H1 (cell line): Measurements from ENCODE around the gene STXBP2. TPM values are rescaled to one million over a fixed set of nuclear protein-coding genes. Genes with fewer than 3 reads are reported as not detected.

Source experiments
- CTCF ChIA-PET: fragments of 300-600 bp; sonication (Branson Sonifier 250); formaldehyde crosslinking; loops from one replicate; lab custom pipeline; 2021; ENCODE audit not compliant: partially characterized antibody; lab: Charles Lee
- POLR2A ChIA-PET: fragments of 300-600 bp; sonication (Branson Sonifier 250); formaldehyde crosslinking; loops from one replicate; lab custom pipeline; 2021; ENCODE audit warnings: inconsistent platforms; ENCODE audit not compliant: partially characterized antibody; lab: Charles Lee
- DNase-seq, 2 experiments: peaks; one replicate each; pipeline versions ENCODE4 v3.0.0 to v3.0.0-alpha.2; 2010 to 2022; ENCODE audit warnings: low spot score in 2 of 2, low read depth in 1 of 2, mixed read lengths in 1 of 2
- FAIRE-seq: peaks from 2 replicates; lab custom pipeline; 2011; peaks lifted over from hg19 to GRCh38; lab: Jason Lieb, UNC
- H2AFZ ChIP-seq: 2 replicates; pipeline ENCODE4 v1.8.1; 2012; ENCODE audit warnings: low read length, inconsistent platforms
- H2AK5ac ChIP-seq: 2 replicates; pipeline ENCODE4 v1.6.1; 2013; ENCODE audit warnings: low read depth, low read length
- H2BK120ac ChIP-seq: replicated peaks from 2 replicates; pipeline ENCODE3; 2013; ENCODE audit warnings: low read depth, low read length, inconsistent platforms
- H2BK12ac ChIP-seq: 2 replicates; pipeline ENCODE4 v1.6.1; 2013; ENCODE audit warnings: low read depth, low read length
- H2BK15ac ChIP-seq: 2 replicates; pipeline ENCODE4 v1.6.1; 2013; ENCODE audit warnings: low read length
- H2BK20ac ChIP-seq: 2 replicates; pipeline ENCODE4 v1.6.1; 2013; ENCODE audit warnings: low read length
- H2BK5ac ChIP-seq: 2 replicates; pipeline ENCODE4 v1.6.1; 2013; ENCODE audit warnings: low read depth, low read length
- H3K14ac ChIP-seq: 2 replicates; pipeline ENCODE4 v1.6.1; 2013; ENCODE audit warnings: inconsistent platforms; ENCODE audit not compliant: insufficient read length
- H3K18ac ChIP-seq: 2 replicates; pipeline ENCODE4 v1.6.1; 2013; ENCODE audit warnings: low read length; ENCODE audit errors: extremely low read depth
- H3K23ac ChIP-seq: 2 replicates; pipeline ENCODE4 v1.6.1; 2013; ENCODE audit warnings: inconsistent platforms; ENCODE audit not compliant: insufficient read length
- H3K23me2 ChIP-seq: 2 replicates; pipeline ENCODE4 v1.6.1; 2013; ENCODE audit warnings: low read depth, low read length
- H3K27ac ChIP-seq: 2 replicates; pipeline ENCODE4 v1.6.1; 2011; ENCODE audit warnings: low read depth, low read length, inconsistent platforms
- H3K27me3 ChIP-seq, 4 experiments: replicated peaks in 1 of 4; 1 replicate in 1 of 4; 2 replicates in 3 of 4; pipeline versions ENCODE4 v1.6.1 to v1.8.1; 2011 to 2013; ENCODE audit warnings: low read length in 3 of 4, mild to moderate bottlenecking in 3 of 4, inconsistent platforms in 2 of 4, mixed read lengths in 2 of 4, moderate library complexity in 1 of 4; ENCODE audit not compliant: control insufficient read depth in 3 of 4, insufficient read depth in 3 of 4; ENCODE audit errors: extremely low read depth in 1 of 4
- H3K36me3 ChIP-seq, 4 experiments: 2 replicates each; pipeline versions ENCODE4 v1.6.1 to v1.8.1; 2011 to 2013; ENCODE audit warnings: mild to moderate bottlenecking in 4 of 4, low read length in 3 of 4, moderate library complexity in 2 of 4, control low read depth in 1 of 4, inconsistent platforms in 1 of 4; ENCODE audit not compliant: insufficient read depth in 4 of 4, control insufficient read depth in 2 of 4
- H3K4ac ChIP-seq: replicated peaks from 2 replicates; pipeline ENCODE3; 2013; ENCODE audit warnings: low read length, low read depth, mixed read lengths, inconsistent platforms; ENCODE audit not compliant: insufficient read length
- H3K4me1 ChIP-seq, 4 experiments: replicated peaks in 1 of 4; 1 replicate in 1 of 4; 2 replicates in 3 of 4; pipeline versions ENCODE4 v1.6.1 to v1.8.1; 2011 to 2013; ENCODE audit warnings: low read length in 3 of 4, inconsistent platforms in 2 of 4, mixed read lengths in 1 of 4; ENCODE audit not compliant: insufficient read depth in 4 of 4, control insufficient read depth in 3 of 4
- H3K4me2 ChIP-seq, 2 experiments: 2 replicates each; pipeline versions ENCODE4 v1.6.1 to v1.8.1; 2011 to 2013; ENCODE audit warnings: low read depth in 2 of 2, low read length in 2 of 2, control low read depth in 1 of 2, inconsistent platforms in 1 of 2, mild to moderate bottlenecking in 1 of 2; ENCODE audit not compliant: insufficient read depth in 1 of 2
- H3K4me3 ChIP-seq, 4 experiments: fragments of 200-600, 300-600 bp in 1 of 4; sonication (generic), shearing (Covaris generic), sonication (Bioruptor Twin) in 1 of 4; 2 replicates each; pipeline versions ENCODE4 v1.5.1 to v1.8.1; 2011 to 2016; ENCODE audit warnings: low read length in 4 of 4, low read depth in 3 of 4, control low read depth in 2 of 4, inconsistent platforms in 2 of 4, mild to moderate bottlenecking in 2 of 4, mixed read lengths in 1 of 4, moderate library complexity in 1 of 4; ENCODE audit not compliant: insufficient read depth in 2 of 4; ENCODE audit errors: extremely low read depth in 1 of 4
- H3K56ac ChIP-seq: replicated peaks from 2 replicates; pipeline ENCODE3; 2013; ENCODE audit warnings: low read depth, mild to moderate bottlenecking, mixed read lengths, low read length, inconsistent platforms; ENCODE audit not compliant: insufficient read length
- H3K79me1 ChIP-seq: 2 replicates; pipeline ENCODE4 v1.6.1; 2013; ENCODE audit warnings: low read depth, low read length, control low read depth
- H3K79me2 ChIP-seq, 2 experiments: 2 replicates each; pipeline versions ENCODE4 v1.6.1 to v1.8.1; 2012 to 2013; ENCODE audit warnings: low read length in 2 of 2, mild to moderate bottlenecking in 2 of 2, inconsistent platforms in 1 of 2; ENCODE audit not compliant: insufficient read depth in 2 of 2, control insufficient read depth in 1 of 2
- H3K9ac ChIP-seq, 4 experiments: replicated peaks in 1 of 4; 1 replicate in 1 of 4; 2 replicates in 3 of 4; pipeline versions ENCODE4 v1.6.1 to v1.8.1; 2011 to 2013; ENCODE audit warnings: low read depth in 3 of 4, low read length in 3 of 4, control low read depth in 2 of 4, mild to moderate bottlenecking in 2 of 4, moderate library complexity in 2 of 4, inconsistent platforms in 1 of 4; ENCODE audit errors: extremely low read depth in 1 of 4
- H3K9me3 ChIP-seq, 2 experiments: 2 replicates each; pipeline versions ENCODE4 v1.6.1 to v1.8.1; 2012 to 2013; ENCODE audit warnings: mild to moderate bottlenecking in 2 of 2, moderate library complexity in 2 of 2, control low read depth in 1 of 2, inconsistent platforms in 1 of 2, low read depth in 1 of 2, low read length in 1 of 2, mixed read lengths in 1 of 2; ENCODE audit not compliant: insufficient read depth in 2 of 2
- H4K20me1 ChIP-seq, 2 experiments: replicated peaks in 1 of 2; 2 replicates each; pipeline versions ENCODE3 to v1.8.1; 2011 to 2013; ENCODE audit warnings: inconsistent platforms in 2 of 2, low read length in 2 of 2, mild to moderate bottlenecking in 1 of 2; ENCODE audit not compliant: insufficient read depth in 2 of 2, control insufficient read depth in 1 of 2
- H4K5ac ChIP-seq: 2 replicates; pipeline ENCODE4 v1.6.1; 2013; ENCODE audit warnings: low read length, low read depth, mixed read lengths, inconsistent platforms; ENCODE audit not compliant: insufficient read length
- H4K8ac ChIP-seq: 2 replicates; pipeline ENCODE4 v1.8.0; 2013; ENCODE audit warnings: mild to moderate bottlenecking, moderate library complexity, low read length, inconsistent platforms; ENCODE audit not compliant: insufficient read depth; ENCODE audit errors: extremely low read depth
- H4K91ac ChIP-seq: replicated peaks from 2 replicates; pipeline ENCODE3; 2013; ENCODE audit warnings: low read length, mixed read lengths, inconsistent platforms; ENCODE audit not compliant: insufficient read length
- WGBS, 2 experiments: shearing (Covaris generic) in 1 of 2; methylation state at CpG; one replicate each; pipeline versions ENCODE4 v1.1.6 to v1.1.7; 2013 to 2015; ENCODE audit warnings: low lambda C conversion rate in 2 of 2, mixed read lengths in 2 of 2, inconsistent platforms in 1 of 2, low coverage in 1 of 2, missing lambda C conversion rate in 1 of 2; ENCODE audit not compliant: insufficient replicate concordance in 2 of 2, insufficient coverage in 1 of 2, insufficient read length in 1 of 2; ENCODE audit errors: extremely low coverage in 1 of 2, missing lambda C conversion rate in 1 of 2; 5-methylcytosine and 5-hydroxymethylcytosine counted together
- polyA plus RNA-seq, 7 experiments: library from polyadenylated mRNA; depleted of rRNA in 3 of 7; stranded (reverse) in 5 of 7; unstranded in 2 of 7; fragments of >200 nt in 5 of 7; fragments of 200-250 nt in 2 of 7; gene quantifications; 1 replicate in 5 of 7; 2 replicates in 1 of 7; 4 replicates in 1 of 7; pipeline versions ENCODE4 v1.2.1 to v1.2.3, GENCODE V29; 2011 to 2013; ENCODE audit warnings: missing spikeins in 2 of 7, mixed read lengths in 2 of 7
- total RNA-seq: library from RNA; stranded (reverse); fragmentation: NEBNext Ultra II Directional; extraction: Animal tissue kit (Norgen Biotek cat#: 25700); gene quantifications from 2 replicates; pipeline ENCODE4 v1.2.1, GENCODE V29; 2021

Gene STXBP2
- total and polyA plus RNA-seq, 2 of the 8 experiments (the other 6 are each of a cell fraction or from before 2014, with no cell fraction given), result 52.9 to 53.8 TPM

- WGBS, 2 experiments, result 94% methylated on average over 55 of the region's 81 CpGs; no CpG with 5 or more reads in 1 of the 2 experiments
Measured at GRCh38 chr19:7612282-7613274, 24.3 kb upstream of the STXBP2 start.

More at GRCh38 chr19:7612282-7613274, 24.3 kb upstream of the STXBP2 start:
- no peak overlapping the region for H4K5ac ChIP-seq
- no peak overlapping the region for H3K4ac ChIP-seq
- no peaks in the 10 kb centered on the region for H3K4me1 ChIP-seq
- no peaks in the 10 kb centered on the region for H3K79me2 ChIP-seq
- H4K8ac ChIP-seq, result no peak overlapping the region
- H3K56ac ChIP-seq, result no peak overlapping the region
- H3K4me2 ChIP-seq, result no peak overlapping the region
- H4K20me1 ChIP-seq, result peaks cover 6 to 12% of the 10 kb centered on the region in 2 experiments
- no peaks in the 10 kb centered on the region for H3K27me3 ChIP-seq
- H2BK12ac ChIP-seq, result no peak overlapping the region
- CTCF ChIA-PET, result interaction anchor here (0.7 kb wide), 1 partner anchor 68 kb away, joined by 3 read pairs; the partner anchor contains the start of gene TRAPPC5
- FAIRE-seq (no peak), DNase-seq (no peak)
- H3K23me2 ChIP-seq, result no peaks in the 10 kb centered on the region
- POLR2A ChIA-PET, result interaction anchor here (2.3 kb wide), 1 partner anchor 8 kb away, joined by 5 read pairs; no protein-coding TSS in a partner anchor
- H3K14ac ChIP-seq, result no peak overlapping the region
- no peak overlapping the region for H2BK15ac ChIP-seq
- no peaks in the 10 kb centered on the region for H3K9me3 ChIP-seq
- no peak overlapping the region for H4K91ac ChIP-seq
- H2AFZ ChIP-seq, result no peak overlapping the region
- H3K18ac ChIP-seq, result no peak overlapping the region
- H3K79me1 ChIP-seq, result no peaks in the 10 kb centered on the region; the same call in 1 of the 2 replicates
- H3K36me3 ChIP-seq, result peaks cover 2 to 43% (median 14%) of the 10 kb centered on the region in 4 experiments; a peak in 6 of 8 replicates
- H3K27ac ChIP-seq, result no peak overlapping the region
- H3K4me3 ChIP-seq, result no peak overlapping the region
- no peak overlapping the region for H2AK5ac ChIP-seq
- H2BK120ac ChIP-seq, result no peak overlapping the region
- H3K9ac ChIP-seq, result no peak overlapping the region
- no peak overlapping the region for H3K23ac ChIP-seq
- H2BK20ac ChIP-seq, result no peak overlapping the region
- no peak overlapping the region for H2BK5ac ChIP-seq
